ENCODE results near the gene TREX2.

Gene TREX2

GRCh38 chrX:153454901-153455550 is 9.2 kb upstream of the TREX2 start:
- no peaks in the 10 kb centered on the region for H3K27me3 ChIP-seq (replicated peaks; ENCODE audit: control insufficient read depth, insufficient read depth, low read length)
- H3K36me3 ChIP-seq (ENCODE audit: control insufficient read depth, insufficient read depth, low read length), result peaks cover 2% of the 10 kb centered on the region
- DNase-seq (ENCODE audit: extremely low read depth, insufficient read length), result no peak

GRCh38 chrX:153450949-153451277 is 5.1 kb upstream of the TREX2 start:
- H3K27me3 ChIP-seq (replicated peaks; ENCODE audit: control insufficient read depth, insufficient read depth, low read length), result no peaks in the 10 kb centered on the region
- TF ChIP-seq, protein P1, sequence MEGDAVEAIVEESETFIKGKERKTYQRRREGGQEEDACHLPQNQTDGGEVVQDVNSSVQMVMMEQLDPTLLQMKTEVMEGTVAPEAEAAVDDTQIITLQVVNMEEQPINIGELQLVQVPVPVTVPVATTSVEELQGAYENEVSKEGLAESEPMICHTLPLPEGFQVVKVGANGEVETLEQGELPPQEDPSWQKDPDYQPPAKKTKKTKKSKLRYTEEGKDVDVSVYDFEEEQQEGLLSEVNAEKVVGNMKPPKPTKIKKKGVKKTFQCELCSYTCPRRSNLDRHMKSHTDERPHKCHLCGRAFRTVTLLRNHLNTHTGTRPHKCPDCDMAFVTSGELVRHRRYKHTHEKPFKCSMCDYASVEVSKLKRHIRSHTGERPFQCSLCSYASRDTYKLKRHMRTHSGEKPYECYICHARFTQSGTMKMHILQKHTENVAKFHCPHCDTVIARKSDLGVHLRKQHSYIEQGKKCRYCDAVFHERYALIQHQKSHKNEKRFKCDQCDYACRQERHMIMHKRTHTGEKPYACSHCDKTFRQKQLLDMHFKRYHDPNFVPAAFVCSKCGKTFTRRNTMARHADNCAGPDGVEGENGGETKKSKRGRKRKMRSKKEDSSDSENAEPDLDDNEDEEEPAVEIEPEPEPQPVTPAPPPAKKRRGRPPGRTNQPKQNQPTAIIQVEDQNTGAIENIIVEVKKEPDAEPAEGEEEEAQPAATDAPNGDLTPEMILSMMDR (IDR thresholded peaks at IDR 0.05; ENCODE audit: insufficient read depth, low read length, poor library complexity, severe bottlenecking), result no peak
- H3K36me3 ChIP-seq (ENCODE audit: control insufficient read depth, insufficient read depth, low read length), result peaks cover 2% of the 10 kb centered on the region; the same call in 1 of the 2 replicates
- H3K4me3 ChIP-seq (replicated peaks; ENCODE audit: low read depth, low read length), result no peak overlapping the region
- no peak for DNase-seq (ENCODE audit: extremely low read depth, insufficient read length)

More at GRCh38 chrX:153454901-153455550, 9.2 kb upstream of the TREX2 start:
- no peak overlapping the region for H3K4me3 ChIP-seq (replicated peaks; ENCODE audit: low read depth, low read length)
- TF ChIP-seq, protein P1 (IDR thresholded peaks at IDR 0.05; ENCODE audit: insufficient read depth, low read length, poor library complexity, severe bottlenecking), result no peak

- TF ChIP-seq, protein P1 (IDR thresholded peaks at IDR 0.05; ENCODE audit: insufficient read depth, low read length, poor library complexity, severe bottlenecking), result no peak
- Histone ChIP-seq H3K27me3 (replicated peaks; ENCODE audit: control insufficient read depth, insufficient read depth, low read length) (no peaks in the 10 kb centered on the region), H3K36me3 (ENCODE audit: control insufficient read depth, insufficient read depth, low read length) (peaks cover 2% of the 10 kb centered on the region; the same call in 1 of the 2 replicates), H3K4me3 (replicated peaks; ENCODE audit: low read depth, low read length) (no peak overlapping the region)
- no peak for DNase-seq (ENCODE audit: extremely low read depth, insufficient read length)
These were observed 4.5 kb upstream of the TREX2 start for GRCh38 chrX:153450114-153450948.

DNA sequence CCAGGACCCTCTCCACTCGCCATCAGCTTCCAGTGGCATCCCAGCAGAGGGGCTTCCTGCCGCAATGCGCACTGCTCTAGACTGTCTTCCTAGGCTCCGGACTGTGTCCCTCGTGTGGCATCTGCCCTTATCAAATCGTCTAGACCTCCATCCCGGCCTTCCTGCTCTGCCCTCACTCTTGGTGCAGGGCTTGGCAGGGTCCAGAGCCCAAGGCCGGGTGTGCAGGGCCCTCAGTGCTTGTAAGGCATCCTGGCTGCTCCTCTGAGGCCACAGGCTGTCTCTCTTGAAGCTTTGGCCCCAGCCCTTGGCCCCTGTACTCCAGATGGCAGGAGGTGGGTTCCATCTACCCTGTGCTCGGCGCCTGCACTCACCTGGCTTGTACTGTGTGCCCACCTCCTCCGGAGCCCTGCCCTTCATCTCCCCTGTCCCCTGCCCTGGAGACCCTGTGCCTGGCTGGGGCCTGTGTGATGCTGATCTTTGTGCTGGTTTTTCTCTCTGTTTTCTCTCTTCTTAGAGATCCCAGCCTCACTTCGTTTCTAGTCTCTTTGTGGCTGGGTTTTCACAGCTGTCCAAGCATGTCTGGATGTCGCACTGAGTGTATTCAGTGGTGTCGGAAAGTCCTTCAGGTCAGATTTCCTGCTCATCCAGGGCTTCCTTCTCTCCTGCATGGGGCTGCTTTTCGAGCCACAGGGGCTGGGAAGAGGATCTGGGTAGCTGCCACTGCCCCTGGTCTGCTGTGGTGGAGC is 3.7 kb upstream of the TREX2 start:
- TF ChIP-seq, protein P1 (IDR thresholded peaks at IDR 0.05; ENCODE audit: insufficient read depth, low read length, poor library complexity, severe bottlenecking), result no peak
- DNase-seq (ENCODE audit: extremely low read depth, insufficient read length), result no peak
- Histone ChIP-seq H3K36me3 (ENCODE audit: control insufficient read depth, insufficient read depth, low read length) (no peaks in the 10 kb centered on the region), H3K4me3 (replicated peaks; ENCODE audit: low read depth, low read length) (no peak overlapping the region), H3K27me3 (replicated peaks; ENCODE audit: control insufficient read depth, insufficient read depth, low read length) (no peaks in the 10 kb centered on the region)

DNA sequence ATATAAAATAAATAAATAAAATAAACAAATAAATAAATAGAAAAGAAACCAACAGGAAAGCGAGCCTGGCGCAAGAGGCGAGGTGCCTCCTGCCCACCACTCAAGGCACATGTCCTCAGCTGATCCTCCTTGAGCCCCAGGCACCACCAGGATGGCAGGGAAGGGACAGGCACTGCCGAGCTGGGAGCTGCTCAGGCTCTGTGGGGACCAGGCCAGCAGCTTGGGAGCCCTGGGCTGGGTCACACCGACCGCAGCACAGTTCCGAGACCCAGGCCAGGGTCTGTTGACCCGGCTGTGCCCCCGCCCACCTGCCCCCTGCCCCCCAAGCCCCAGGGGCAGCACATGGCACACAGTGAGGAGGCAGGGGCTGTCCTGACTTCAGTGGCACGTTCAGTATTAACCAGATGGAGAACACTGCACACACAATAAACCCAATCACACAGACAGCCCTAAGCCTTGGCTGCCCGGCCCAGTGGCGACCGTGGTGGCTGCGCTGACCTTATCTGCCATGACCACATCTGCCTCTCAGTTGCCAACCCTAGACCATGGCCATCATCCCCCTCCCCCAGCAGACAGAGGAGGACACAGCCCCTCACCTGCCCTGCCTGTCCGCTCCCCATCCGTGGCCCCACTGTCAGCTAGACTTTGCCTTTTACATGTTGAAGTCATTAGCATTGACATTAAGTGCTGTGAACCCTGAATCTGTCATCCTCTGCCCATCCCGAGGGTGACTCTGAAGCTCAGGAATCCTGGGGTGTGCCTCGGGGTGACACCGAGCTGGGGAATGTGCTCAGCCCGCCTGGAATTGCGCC is 2.9 kb upstream of the TREX2 start:
- no peak for DNase-seq (ENCODE audit: extremely low read depth, insufficient read length)
- Histone ChIP-seq H3K36me3 (ENCODE audit: control insufficient read depth, insufficient read depth, low read length) (no peaks in the 10 kb centered on the region), H3K4me3 (replicated peaks; ENCODE audit: low read depth, low read length) (no peak overlapping the region), H3K27me3 (replicated peaks; ENCODE audit: control insufficient read depth, insufficient read depth, low read length) (no peaks in the 10 kb centered on the region)
- TF ChIP-seq, protein P1 (IDR thresholded peaks at IDR 0.05; ENCODE audit: insufficient read depth, low read length, poor library complexity, severe bottlenecking), result no peak

Data from GM06990 (cell line).